HepG2 (cell line): ENCODE data around the gene SMARCA2. TPM values are rescaled to one million over a fixed set of nuclear protein-coding genes. Genes with fewer than 3 reads are reported as not detected.

Experiments used
- ATAC-seq: fragments of 200-7000 bp; cut with Tn5 transposase; 3 replicates; pipeline ENCODE4 v1.9.1; 2020; ENCODE audit warnings: mild to moderate bottlenecking, moderate library complexity
- BruUV-seq: library from RNA; stranded (reverse); fragments of 400-500 nt; replicated peaks from 2 replicates; lab custom pipeline; 2021; lab: Mats Ljungman, UMichigan
- CTCF ChIA-PET: fragments of 300-600 bp; formaldehyde crosslinking; extraction: SDS; loops from one replicate; lab custom pipeline; 2021; ENCODE audit warnings: low total read pairs, inconsistent platforms, low intra/inter-chr PET ratio; lab: Yijun Ruan, JAX
- POLR2A ChIA-PET: fragments of 350-600 bp; sonication (Branson Sonifier 250); formaldehyde crosslinking; loops from one replicate; lab custom pipeline; 2020; ENCODE audit warnings: antibody characterized with exemption, inconsistent platforms; lab: Yijun Ruan, JAX
- DNase-seq: peaks from one replicate; pipeline ENCODE4 v3.0.0-alpha.2; 2015; ENCODE audit warnings: low spot score
- FAIRE-seq: peaks from 3 replicates; lab custom pipeline; 2011; peaks lifted over from hg19 to GRCh38; lab: Jason Lieb, UNC
- H2AFZ ChIP-seq: one replicate; pipeline ENCODE4 v1.6.1; 2011; ENCODE audit warnings: low read length, inconsistent platforms
- H3K27ac ChIP-seq: fragments of 300-600 bp; 3 replicates; pipeline ENCODE4 v1.8.0; 2011; ENCODE audit warnings: mixed run types, mild to moderate bottlenecking, mixed read lengths, low read length, inconsistent platforms; ENCODE audit not compliant: insufficient read depth; ENCODE audit errors: extremely low read length
- H3K27me3 ChIP-seq, 2 experiments: fragments of 200-600 bp in 1 of 2; 2 replicates in 1 of 2; 3 replicates in 1 of 2; pipeline versions ENCODE4 v1.6.0 to v1.8.0; 2011; ENCODE audit warnings: low read length in 2 of 2, mild to moderate bottlenecking in 2 of 2, moderate library complexity in 2 of 2, inconsistent platforms in 1 of 2; ENCODE audit not compliant: insufficient read depth in 2 of 2, control insufficient read depth in 1 of 2
- H3K36me3 ChIP-seq, 2 experiments: fragments of 200-600 bp in 1 of 2; replicated peaks in 1 of 2; 2 replicates in 1 of 2; 3 replicates in 1 of 2; pipeline versions ENCODE4 v1.5.1 to v1.8.0; 2011; ENCODE audit warnings: low read length in 2 of 2, inconsistent platforms in 1 of 2; ENCODE audit not compliant: insufficient read depth in 2 of 2, control insufficient read depth in 1 of 2
- H3K4me1 ChIP-seq: 2 replicates; pipeline ENCODE4 v1.5.1; 2012; ENCODE audit warnings: low read length, inconsistent platforms; ENCODE audit not compliant: insufficient read depth
- H3K4me2 ChIP-seq: 2 replicates; pipeline ENCODE4 v1.6.0; 2011; ENCODE audit warnings: low read depth, low read length, inconsistent platforms
- H3K4me3 ChIP-seq, 3 experiments: fragments of 200-600 bp in 1 of 3; sonication (generic), shearing (Covaris generic) in 1 of 3; replicated peaks in 1 of 3; 2 replicates each; pipeline ENCODE4 v1.5.1; 2011 to 2016; ENCODE audit warnings: low read length in 3 of 3, inconsistent platforms in 2 of 3, low read depth in 2 of 3, mild to moderate bottlenecking in 2 of 3, control low read depth in 1 of 3, mixed read lengths in 1 of 3; ENCODE audit not compliant: insufficient read depth in 1 of 3
- H3K79me2 ChIP-seq: one replicate; pipeline ENCODE4 v1.6.1; 2011; ENCODE audit warnings: low read length, inconsistent platforms; ENCODE audit not compliant: insufficient read depth
- H3K9ac ChIP-seq: 2 replicates; pipeline ENCODE4 v1.6.0; 2011; ENCODE audit warnings: mild to moderate bottlenecking, low read depth, low read length, inconsistent platforms; ENCODE audit not compliant: insufficient read depth
- H3K9me3 ChIP-seq: 2 replicates; pipeline ENCODE4 v1.5.1; 2012; ENCODE audit warnings: mild to moderate bottlenecking, low read length
- H4K20me1 ChIP-seq: 2 replicates; pipeline ENCODE4 v1.6.0; 2011; ENCODE audit warnings: inconsistent platforms, mild to moderate bottlenecking, low read length, moderate library complexity; ENCODE audit not compliant: insufficient read depth
- CBX2 ChIP-seq, 2 experiments: fragments of 200-600 bp in 1 of 2; sonication (generic); formaldehyde crosslinking in 1 of 2; IDR thresholded peaks; 2 replicates each; pipeline versions ENCODE4 v1.7.0 to v1.8.1; 2018 to 2022; ENCODE audit warnings: low read depth in 2 of 2, low read length in 1 of 2, mild to moderate bottlenecking in 1 of 2, missing genetic modification reagents in 1 of 2
- ELK4 ChIP-seq: sonication (generic); formaldehyde crosslinking; IDR thresholded peaks from 2 replicates; pipeline ENCODE4 v1.9.0; 2021; ENCODE audit warnings: missing genetic modification reagents, borderline replicate concordance
- FOSL2 ChIP-seq: sonication (generic); formaldehyde crosslinking; IDR thresholded peaks from 2 replicates; pipeline ENCODE4 v1.4.0; 2020; ENCODE audit warnings: missing genetic modification reagents
- HIVEP1 ChIP-seq: sonication (generic); formaldehyde crosslinking; IDR thresholded peaks from 2 replicates; pipeline ENCODE4 v1.4.0; 2020; ENCODE audit warnings: mild to moderate bottlenecking, missing genetic modification reagents
- JUND ChIP-seq: sonication (generic); formaldehyde crosslinking; IDR thresholded peaks from 2 replicates; pipeline ENCODE4 v1.8.0; 2022; ENCODE audit warnings: mild to moderate bottlenecking, missing genetic modification reagents
- NR3C1 ChIP-seq: sonication (generic); formaldehyde crosslinking; IDR thresholded peaks from 2 replicates; pipeline ENCODE4 v1.4.0; 2020; ENCODE audit warnings: missing genetic modification reagents
- POLR2AphosphoS2 ChIP-seq: IDR thresholded peaks from 2 replicates; pipeline ENCODE4 v1.6.1; 2011; ENCODE audit warnings: low read depth, low read length, improper control_type of control experiment
- PREB ChIP-seq: sonication (generic); formaldehyde crosslinking; IDR thresholded peaks from 2 replicates; pipeline ENCODE4 v1.4.0; 2020; ENCODE audit warnings: missing genetic modification reagents
- RXRB ChIP-seq: IDR thresholded peaks from 2 replicates; pipeline ENCODE4 v1.6.1; 2016; ENCODE audit warnings: borderline replicate concordance, missing genetic modification reagents, missing compliant biosample characterization
- SMC3 ChIP-seq: IDR thresholded peaks from 2 replicates; pipeline ENCODE4 v1.6.1; 2011; ENCODE audit warnings: low read length, improper control_type of control experiment
- SSRP1 ChIP-seq: IDR thresholded peaks from 2 replicates; pipeline ENCODE4 v1.6.1; 2016; ENCODE audit warnings: control low read depth
- THAP11 ChIP-seq: IDR thresholded peaks from 2 replicates; pipeline ENCODE4 v1.6.1; 2016; ENCODE audit warnings: missing biosample characterization, missing genetic modification reagents
- ZEB1 ChIP-seq: IDR thresholded peaks from 2 replicates; pipeline ENCODE4 v1.6.1; 2012; ENCODE audit warnings: mild to moderate bottlenecking, low read depth, inconsistent platforms; ENCODE audit not compliant: insufficient replicate concordance
- ZNF24 ChIP-seq: fragments of 450-650 bp; IDR thresholded peaks from 2 replicates; pipeline ENCODE4 v1.6.1; 2017; ENCODE audit warnings: antibody characterized with exemption, mild to moderate bottlenecking
- ZNF484 ChIP-seq: sonication (generic); formaldehyde crosslinking; IDR thresholded peaks from 2 replicates; pipeline ENCODE4 v1.5.1; 2020; ENCODE audit warnings: mild to moderate bottlenecking, low read depth, missing genetic modification reagents, borderline replicate concordance
- ZNF749 ChIP-seq: sonication (generic); formaldehyde crosslinking; IDR thresholded peaks from 2 replicates; pipeline ENCODE4 v1.8.0; 2022; ENCODE audit warnings: mild to moderate bottlenecking, missing genetic modification reagents, moderate library complexity, borderline replicate concordance
- ZSCAN21 ChIP-seq: sonication (generic); formaldehyde crosslinking; IDR thresholded peaks from 2 replicates; pipeline ENCODE4 v1.8.0; 2022; ENCODE audit warnings: mild to moderate bottlenecking, missing genetic modification reagents, moderate library complexity, borderline replicate concordance
- WGBS: methylation state at CpG from one replicate; pipeline ENCODE4 v1.1.6; 2017; ENCODE audit warnings: low lambda C conversion rate; 5-methylcytosine and 5-hydroxymethylcytosine counted together
- in situ Hi-C: cut with HindIII; loops from 2 replicates; pipeline ENCODE4 v1.10.0; 2017; ENCODE audit warnings: low pct_unique_long_range_greater_than_20kb; ENCODE audit not compliant: extremely low pct_ligation_motif_present
- intact Hi-C: fragments of 100-400 bp; cut with micrococcal nuclease; formaldehyde crosslinking; loops from one replicate; pipeline ENCODE4 v1.10.0; 2022; ENCODE audit not compliant: unreplicated experiment
- polyA plus RNA-seq, 8 experiments: library from polyadenylated mRNA; depleted of rRNA in 3 of 8; stranded (reverse) in 7 of 8; unstranded in 1 of 8; fragments of >200 nt; fragmentation: Illumina TruSeq in 4 of 8; extraction: Trizol in 4 of 8; gene quantifications; 2 replicates each; pipeline versions ENCODE4 v1.2.1 to v1.2.3, GENCODE V29; 2011 to 2016; ENCODE audit warnings: low read depth in 4 of 8, missing spikeins in 1 of 8, mixed read lengths in 1 of 8; ENCODE audit not compliant: insufficient read depth in 1 of 8
- total RNA-seq, 5 experiments: library from RNA; depleted of rRNA; stranded (reverse); fragments of >200 nt; fragmentation: Illumina TruSeq; extraction: Trizol; gene quantifications; 2 replicates each; pipeline ENCODE4 v1.2.3, GENCODE V29; 2016; ENCODE audit warnings: low read depth in 1 of 5
- TF ChIP-seq, protein P1 (sequence below): sonication (generic); formaldehyde crosslinking; IDR thresholded peaks from 2 replicates; pipeline ENCODE4 v1.4.0; 2020; ENCODE audit warnings: missing genetic modification reagents; ENCODE audit errors: not compliant biosample characterization

Gene SMARCA2
- total and polyA plus RNA-seq, 2 of the 13 experiments (the other 11 are each of a cell fraction or from before 2014, with no cell fraction given), result 22.5 to 23.7 TPM

GRCh38 chr9:2198956-2199635 is 183.9 kb downstream of the SMARCA2 start:
- Histone ChIP-seq H3K9me3 (no peaks in the 10 kb centered on the region), H3K4me2 (no peak overlapping the region), H3K36me3 (no peaks in the 10 kb centered on the region), H3K4me1 (no peaks in the 10 kb centered on the region), H3K9ac (no peak overlapping the region), H4K20me1 (no peaks in the 10 kb centered on the region), H3K79me2 (no peaks in the 10 kb centered on the region), H2AFZ (no peak overlapping the region), H3K27ac (no peak overlapping the region), H3K27me3 (no peaks in the 10 kb centered on the region), H3K4me3 (no peak overlapping the region)
- WGBS, result 79% methylated on average over 4 of the region's 4 CpGs
- CTCF ChIA-PET, result no interaction called here
- no peak for FAIRE-seq
- in situ Hi-C loops (no loop called here), intact Hi-C loops (no loop called here)
- no TSS peak for BruUV-seq
- no peak for TF ChIP-seq THAP11 (CRISPR knock-in tag)
- TF ChIP-seq ZEB1, result no peak
- TF ChIP-seq JUND (CRISPR knock-in tag), result no peak
- no peak for TF ChIP-seq SSRP1 (CRISPR knock-in tag)
- TF ChIP-seq POLR2AphosphoS2, result no peak
- TF ChIP-seq ZNF484 (CRISPR knock-in tag), result no peak
- no peak for TF ChIP-seq HIVEP1 (CRISPR knock-in tag)
- no peak for TF ChIP-seq PREB (CRISPR knock-in tag)
- no peak for TF ChIP-seq ZSCAN21 (CRISPR knock-in tag)
- TF ChIP-seq ELK4 (CRISPR knock-in tag), result no peak
- TF ChIP-seq SMC3, result no peak
- TF ChIP-seq CBX2 (IDR thresholded peaks at IDR 0.05; ENCODE audit: low read depth, low read length), result no peak
- no peak for TF ChIP-seq CBX2 (CRISPR knock-in tag; IDR thresholded peaks at IDR 0.05; ENCODE audit: low read depth)
- no peak for TF ChIP-seq NR3C1 (CRISPR knock-in tag)
- no peak for TF ChIP-seq RXRB (CRISPR knock-in tag)
- TF ChIP-seq FOSL2 (CRISPR knock-in tag), result no peak
- no peak for TF ChIP-seq ZNF24
- TF ChIP-seq, protein P1, sequence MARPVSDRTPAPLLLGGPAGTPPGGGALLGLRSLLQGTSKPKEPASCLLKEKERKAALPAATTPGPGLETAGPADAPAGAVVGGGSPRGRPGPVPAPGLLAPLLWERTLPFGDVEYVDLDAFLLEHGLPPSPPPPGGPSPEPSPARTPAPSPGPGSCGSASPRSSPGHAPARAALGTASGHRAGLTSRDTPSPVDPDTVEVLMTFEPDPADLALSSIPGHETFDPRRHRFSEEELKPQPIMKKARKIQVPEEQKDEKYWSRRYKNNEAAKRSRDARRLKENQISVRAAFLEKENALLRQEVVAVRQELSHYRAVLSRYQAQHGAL (CRISPR knock-in tag), result no peak
- no peak for TF ChIP-seq ZNF749 (CRISPR knock-in tag)
- no peak for DNase-seq
- no peak for ATAC-seq
- POLR2A ChIA-PET, result no interaction called here
